AG04449 (cell line): ENCODE measurements around the gene ARL4C.

Source experiments
- CTCF ChIA-PET: fragments of 350-600 bp; formaldehyde crosslinking; extraction: SDS; loops from one replicate; lab custom pipeline; 2021; ENCODE audit warnings: antibody characterized with exemption; lab: Yijun Ruan, JAX
- POLR2A ChIA-PET: fragments of 400-600, 350-600 bp; formaldehyde crosslinking; extraction: SDS; loops from one replicate; lab custom pipeline; 2020; ENCODE audit warnings: antibody characterized with exemption, inconsistent platforms; lab: Yijun Ruan, JAX
- DNase-seq: peaks from one replicate; pipeline ENCODE4 v3.0.0-alpha.2; 2010; ENCODE audit warnings: low read depth, low spot score
- H3K4me3 ChIP-seq: 2 replicates; pipeline ENCODE4 v1.5.1; 2011; ENCODE audit warnings: low read depth, mild to moderate bottlenecking, control low read depth, low read length
- CTCF ChIP-seq: IDR thresholded peaks from one replicate; pipeline ENCODE4 v1.5.1; 2011; ENCODE audit warnings: mild to moderate bottlenecking, moderate library complexity, low read length, control low read depth, inconsistent platforms; ENCODE audit not compliant: insufficient read depth; ENCODE audit errors: missing control alignments

The ARL4C gene

GRCh38 chr2:234448506-234449184, 48.2 kb downstream of the ARL4C start:
- CTCF ChIA-PET = interaction anchor here (0.6 to 1.3 kb wide), 4 partner anchors 13 to 312 kb away, joined by 3 read pairs; no protein-coding TSS in a partner anchor
- POLR2A ChIA-PET = interaction anchor here (1.6 to 1.7 kb wide), 2 partner anchors 47 to 71 kb away, joined by 5 read pairs; no protein-coding TSS in a partner anchor
- TF ChIP-seq CTCF = no peak
- H3K4me3 ChIP-seq = no peak overlapping the region
- no peak for DNase-seq

GRCh38 chr2:234447963-234448362, 48.9 kb downstream of the ARL4C start:
- DNase-seq = no peak
- no peak overlapping the region for H3K4me3 ChIP-seq
- ChIA-PET CTCF (interaction anchor here (0.6 to 1.2 kb wide), 2 partner anchors 12 to 312 kb away, joined by 3 read pairs; no protein-coding TSS in a partner anchor), POLR2A (interaction anchor here (0.8 kb wide), 1 partner anchor 107 kb away, joined by 4 read pairs; no protein-coding TSS in a partner anchor)
- TF ChIP-seq CTCF = no peak

- H3K4me3 ChIP-seq = no peak overlapping the region
- ChIA-PET POLR2A (no interaction called here), CTCF (interaction anchor here (1.2 kb wide), 1 partner anchor 311 kb away, joined by 3 read pairs; no protein-coding TSS in a partner anchor)
- TF ChIP-seq CTCF = no peak
- no peak for DNase-seq
Observed at GRCh38 chr2:234447189-234447588, 49.7 kb downstream of the ARL4C start.

GRCh38 chr2:234446404-234447076, 50.3 kb downstream of the ARL4C start:
- no peak overlapping the region for H3K4me3 ChIP-seq
- DNase-seq = no peak
- ChIA-PET POLR2A (interaction anchor here (0.9 kb wide), 1 partner anchor 50 kb away, joined by 3 read pairs; no protein-coding TSS in a partner anchor), CTCF (no interaction called here)
- TF ChIP-seq CTCF = no peak

GRCh38 chr2:234444893-234445292, 52.0 kb downstream of the ARL4C start:
- no peak for TF ChIP-seq CTCF
- peak; percentile 95 for DNase-seq
- no peak overlapping the region for H3K4me3 ChIP-seq
- ChIA-PET CTCF (interaction anchor here (1.2 to 1.6 kb wide), 2 partner anchors 12 to 101 kb away, joined by 3 to 5 read pairs; no protein-coding TSS in a partner anchor), POLR2A (interaction anchor here (0.6 to 1.1 kb wide), 4 partner anchors 16 to 462 kb away, joined by 3 read pairs; no protein-coding TSS in a partner anchor)

- no peak for DNase-seq
- ChIA-PET POLR2A (interaction anchor here (0.6 to 1.1 kb wide), 4 partner anchors 15 to 462 kb away, joined by 3 read pairs; no protein-coding TSS in a partner anchor), CTCF (interaction anchor here (0.8 to 1.6 kb wide), 4 partner anchors 11 to 101 kb away, joined by 3 to 5 read pairs (median 3); no protein-coding TSS in a partner anchor)
- H3K4me3 ChIP-seq = no peak overlapping the region
- TF ChIP-seq CTCF = no peak
Observed at GRCh38 chr2:234444242-234444730, 52.6 kb downstream of the ARL4C start.
